AG10803 (cell line): ENCODE data around the gene TTI1.
A peak's percentile ranks its signal among the peaks of the same experiment; 100 is the strongest.

Experiments
- DNase-seq: peaks from one replicate; pipeline ENCODE4 v3.0.0; 2010; ENCODE audit warnings: low read depth
- H3K4me3 ChIP-seq: 2 replicates; pipeline ENCODE4 v1.5.1; 2011; ENCODE audit warnings: mild to moderate bottlenecking, low read length, control low read depth
- CTCF ChIP-seq: conservative IDR thresholded peaks from 2 replicates; pipeline ENCODE4 v1.5.1; 2011; ENCODE audit warnings: mild to moderate bottlenecking, low read length, control low read depth, inconsistent platforms

The TTI1 gene

GRCh38 chr20:37992802-37993409, 40.4 kb downstream of the TTI1 start:
- no peak overlapping the region for H3K4me3 ChIP-seq
- DNase-seq: peak; percentile 93
- peak; percentile 64 for TF ChIP-seq CTCF

GRCh38 chr20:37991908-37992307, 41.3 kb downstream of the TTI1 start:
- no peak for TF ChIP-seq CTCF

GRCh38 chr20:37991157-37991866, 41.9 kb downstream of the TTI1 start:
- H3K4me3 ChIP-seq: no peak overlapping the region
- no peak for TF ChIP-seq CTCF
- no peak for DNase-seq

More at GRCh38 chr20:37991908-37992307, 41.3 kb downstream of the TTI1 start:
- DNase-seq: no peak
- H3K4me3 ChIP-seq: no peak overlapping the region

- TF ChIP-seq CTCF: no peak
- peak; percentile 79 for DNase-seq
- no peak overlapping the region for H3K4me3 ChIP-seq
These were observed 42.6 kb downstream of the TTI1 start for GRCh38 chr20:37990571-37991151.

- no peak for TF ChIP-seq CTCF
- H3K4me3 ChIP-seq: no peak overlapping the region
- no peak for DNase-seq
These were observed 43.5 kb downstream of the TTI1 start for GRCh38 chr20:37989601-37990295.

GRCh38 chr20:37988306-37988954, 44.8 kb downstream of the TTI1 start:
- no peak for TF ChIP-seq CTCF
- H3K4me3 ChIP-seq: no peak overlapping the region
- DNase-seq: peak; percentile 5
